SU-DHL-6 (cell line): ENCODE data around the gene PTPRG.

Experiments
- EZH2phosphoT487 ChIP-seq: fragments of 200-600 bp; sonication (generic), shearing (Covaris generic); conservative IDR thresholded peaks from 2 replicates; pipeline ENCODE4 v1.6.1; 2018; ENCODE audit warnings: mild to moderate bottlenecking, antibody characterized with exemption, low read length, moderate library complexity, mixed read lengths
- TF ChIP-seq, protein P1 (sequence below): fragments of 200-600 bp; sonication (generic); IDR thresholded peaks from one replicate; pipeline ENCODE4 v1.5.1; 2017; ENCODE audit warnings: antibody characterized with exemption, mild to moderate bottlenecking, low read length, moderate library complexity; ENCODE audit not compliant: insufficient read depth, poor library complexity, severe bottlenecking

DNA sequence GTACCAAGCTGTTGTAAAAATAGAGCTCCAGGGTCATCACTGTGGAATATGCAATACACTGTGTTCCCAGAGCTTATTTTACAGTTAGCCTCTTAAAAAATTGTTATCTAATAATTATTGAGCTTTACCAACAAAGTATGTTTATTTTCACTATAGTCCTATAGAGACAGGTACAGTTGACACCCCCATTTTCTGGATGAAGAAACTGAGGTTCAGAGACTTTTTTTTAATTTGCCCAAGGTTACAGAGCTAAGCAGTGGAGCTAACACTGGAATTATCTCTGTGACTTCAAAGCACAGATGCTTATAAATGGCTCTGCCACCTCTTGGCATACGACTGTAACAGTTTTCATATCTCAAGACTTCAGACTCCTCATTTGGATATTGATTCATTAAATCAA lies 685.6 kb downstream of the PTPRG start:
- TF ChIP-seq, protein P1, sequence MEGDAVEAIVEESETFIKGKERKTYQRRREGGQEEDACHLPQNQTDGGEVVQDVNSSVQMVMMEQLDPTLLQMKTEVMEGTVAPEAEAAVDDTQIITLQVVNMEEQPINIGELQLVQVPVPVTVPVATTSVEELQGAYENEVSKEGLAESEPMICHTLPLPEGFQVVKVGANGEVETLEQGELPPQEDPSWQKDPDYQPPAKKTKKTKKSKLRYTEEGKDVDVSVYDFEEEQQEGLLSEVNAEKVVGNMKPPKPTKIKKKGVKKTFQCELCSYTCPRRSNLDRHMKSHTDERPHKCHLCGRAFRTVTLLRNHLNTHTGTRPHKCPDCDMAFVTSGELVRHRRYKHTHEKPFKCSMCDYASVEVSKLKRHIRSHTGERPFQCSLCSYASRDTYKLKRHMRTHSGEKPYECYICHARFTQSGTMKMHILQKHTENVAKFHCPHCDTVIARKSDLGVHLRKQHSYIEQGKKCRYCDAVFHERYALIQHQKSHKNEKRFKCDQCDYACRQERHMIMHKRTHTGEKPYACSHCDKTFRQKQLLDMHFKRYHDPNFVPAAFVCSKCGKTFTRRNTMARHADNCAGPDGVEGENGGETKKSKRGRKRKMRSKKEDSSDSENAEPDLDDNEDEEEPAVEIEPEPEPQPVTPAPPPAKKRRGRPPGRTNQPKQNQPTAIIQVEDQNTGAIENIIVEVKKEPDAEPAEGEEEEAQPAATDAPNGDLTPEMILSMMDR: no peak
- TF ChIP-seq EZH2phosphoT487: no peak
